Measurements from ENCODE around the gene WWOX. TPM values are rescaled to one million over a fixed set of nuclear protein-coding genes. Genes with fewer than 3 reads are reported as not detected.

Gene WWOX
- total RNA-seq, 4 donors from 2014 or later, result 135 to 209 (median 159) TPM

DNA sequence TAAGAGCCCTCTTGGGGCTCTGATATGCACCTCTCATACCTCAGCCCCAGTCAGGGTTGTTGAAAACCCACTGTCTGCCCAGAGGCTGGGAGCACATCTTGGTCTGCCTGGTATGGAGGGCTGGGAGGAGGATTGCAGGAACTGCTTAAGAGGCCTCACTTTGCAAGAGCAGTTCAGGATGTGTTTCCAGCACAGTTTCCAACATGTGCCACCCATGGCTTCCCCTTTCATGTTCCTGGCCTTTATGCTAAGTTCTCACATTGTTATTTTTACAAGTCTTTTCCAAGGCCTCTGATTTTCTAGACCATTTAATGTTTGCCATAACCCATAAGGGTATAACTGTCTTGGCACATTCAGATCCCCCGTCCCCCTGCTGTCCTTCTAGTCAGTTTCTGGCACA lies 155.4 kb downstream of the WWOX start:
- H3K36me3 ChIP-seq, result no peaks in the 10 kb centered on the region
- no peaks in the 10 kb centered on the region for H3K27me3 ChIP-seq
- no peaks in the 10 kb centered on the region for H3K9me3 ChIP-seq
- no peak overlapping the region for H3K4me3 ChIP-seq (replicated peaks in 1 of 3)
- H3K4me1 ChIP-seq, result peaks cover 0 to 7% of the 10 kb centered on the region in 2 donors
- intact Hi-C loops (cut with DNase I), result no loop called here
- no peak overlapping the region for H3K27ac ChIP-seq
- TF ChIP-seq, protein P1, sequence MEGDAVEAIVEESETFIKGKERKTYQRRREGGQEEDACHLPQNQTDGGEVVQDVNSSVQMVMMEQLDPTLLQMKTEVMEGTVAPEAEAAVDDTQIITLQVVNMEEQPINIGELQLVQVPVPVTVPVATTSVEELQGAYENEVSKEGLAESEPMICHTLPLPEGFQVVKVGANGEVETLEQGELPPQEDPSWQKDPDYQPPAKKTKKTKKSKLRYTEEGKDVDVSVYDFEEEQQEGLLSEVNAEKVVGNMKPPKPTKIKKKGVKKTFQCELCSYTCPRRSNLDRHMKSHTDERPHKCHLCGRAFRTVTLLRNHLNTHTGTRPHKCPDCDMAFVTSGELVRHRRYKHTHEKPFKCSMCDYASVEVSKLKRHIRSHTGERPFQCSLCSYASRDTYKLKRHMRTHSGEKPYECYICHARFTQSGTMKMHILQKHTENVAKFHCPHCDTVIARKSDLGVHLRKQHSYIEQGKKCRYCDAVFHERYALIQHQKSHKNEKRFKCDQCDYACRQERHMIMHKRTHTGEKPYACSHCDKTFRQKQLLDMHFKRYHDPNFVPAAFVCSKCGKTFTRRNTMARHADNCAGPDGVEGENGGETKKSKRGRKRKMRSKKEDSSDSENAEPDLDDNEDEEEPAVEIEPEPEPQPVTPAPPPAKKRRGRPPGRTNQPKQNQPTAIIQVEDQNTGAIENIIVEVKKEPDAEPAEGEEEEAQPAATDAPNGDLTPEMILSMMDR (IDR thresholded peaks at IDR 0.05), result no peak
- no peak for TF ChIP-seq POLR2A (IDR thresholded peaks at IDR 0.05)
- no peak for DNase-seq
- 96 to 100% methylated on average over 1 of the region's 1 CpG for WGBS, 2 donors

DNA sequence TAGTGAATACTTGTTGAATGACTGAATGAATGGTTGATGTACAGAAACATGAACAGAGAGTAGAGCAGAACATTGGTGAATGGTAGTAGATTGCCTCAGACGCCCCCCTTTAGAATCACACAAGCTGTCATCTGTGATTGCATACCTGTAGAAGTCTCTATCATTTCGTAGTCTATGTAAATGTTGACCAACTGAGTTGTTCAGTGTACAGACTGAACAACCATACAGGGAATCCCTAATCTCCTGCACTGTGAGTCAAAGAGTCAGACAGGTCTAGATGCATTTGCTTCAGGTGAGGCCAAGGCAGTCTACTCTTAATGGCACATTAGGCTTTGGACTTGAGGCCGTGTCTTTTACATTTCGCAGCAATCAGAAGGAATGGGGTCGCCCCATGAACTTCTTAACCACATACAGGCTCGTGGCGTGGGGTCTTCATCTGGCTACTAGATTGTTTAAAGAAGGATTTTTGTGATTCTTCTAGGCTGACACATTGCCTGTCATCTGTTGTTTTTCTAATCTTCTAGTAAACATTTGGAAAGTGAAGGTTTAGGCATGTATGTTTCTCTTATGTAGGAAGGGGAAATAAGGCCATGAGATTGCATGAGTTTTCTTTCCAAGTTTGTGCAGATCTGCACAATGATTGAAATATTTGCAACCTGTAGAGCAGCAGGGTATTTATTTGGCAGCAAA lies 157.4 kb downstream of the WWOX start:
- Histone ChIP-seq H3K4me3 (replicated peaks in 1 of 3) (no peak overlapping the region), H3K27me3 (no peaks in the 10 kb centered on the region), H3K27ac (no peak overlapping the region), H3K9me3 (no peaks in the 10 kb centered on the region), H3K4me1 (peaks cover 0 to 3% of the 10 kb centered on the region in 2 donors), H3K36me3 (no peaks in the 10 kb centered on the region)
- 92 to 98% methylated on average over 7 of the region's 7 CpGs for WGBS, 2 donors
- no peak for DNase-seq
- no peak for TF ChIP-seq POLR2A (IDR thresholded peaks at IDR 0.05)
- TF ChIP-seq, protein P1 (IDR thresholded peaks at IDR 0.05), result no peak
- intact Hi-C loops (cut with DNase I), result no loop called here

DNA sequence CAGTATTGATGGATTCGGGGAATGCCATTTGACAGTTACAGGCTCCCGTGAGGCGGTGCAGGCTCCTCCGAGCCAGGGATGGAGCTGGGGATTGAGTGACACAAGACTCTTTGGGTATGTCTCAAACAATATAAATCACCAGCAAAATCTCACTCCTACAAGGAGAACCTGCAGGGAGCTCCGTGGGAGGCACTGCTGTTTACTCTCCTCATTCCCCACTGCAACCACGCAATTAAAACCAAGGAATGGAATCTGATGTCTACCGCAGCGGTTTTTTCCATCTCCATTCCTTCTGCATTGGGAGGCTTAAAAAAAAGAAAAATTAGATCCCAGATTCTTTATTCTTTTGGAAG lies 157.9 kb downstream of the WWOX start:
- DNase-seq, result no peak

DNA sequence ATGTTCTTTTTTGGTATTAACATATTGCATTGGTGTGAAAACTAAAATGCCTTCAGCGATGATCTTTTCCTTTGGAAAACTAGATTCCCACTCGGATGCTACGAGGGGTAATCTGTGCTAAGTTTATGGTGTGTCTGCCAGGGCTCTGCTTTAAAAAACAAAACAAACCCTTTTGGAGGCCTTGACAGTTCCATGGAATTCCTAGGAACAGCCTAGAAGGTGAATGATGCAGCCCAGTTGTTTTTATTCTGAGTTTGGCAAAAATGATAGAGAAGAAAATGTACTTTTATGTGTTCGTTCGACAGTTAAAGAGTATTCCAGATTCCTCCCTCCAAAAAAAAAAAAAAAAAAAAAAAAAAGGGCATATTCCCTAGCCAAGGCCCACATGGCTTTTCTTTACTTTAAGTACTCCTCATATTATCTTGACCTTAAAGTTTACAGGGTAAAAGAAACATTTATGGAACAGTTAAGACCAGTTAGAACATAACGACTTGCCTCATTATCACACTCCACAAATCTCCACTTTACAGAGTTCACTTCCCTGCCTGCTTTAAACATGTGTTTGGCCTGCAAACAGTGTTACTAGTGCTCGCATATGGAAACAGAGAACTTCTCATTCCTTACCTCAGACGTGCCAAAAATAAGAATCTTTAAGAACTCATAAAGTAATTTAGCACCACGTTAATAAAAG lies 159.1 kb downstream of the WWOX start:
- WGBS, 2 donors, result 63% methylated on average over 9 of the region's 9 CpGs
- Histone ChIP-seq H3K9me3 (no peaks in the 10 kb centered on the region), H3K4me3 (replicated peaks in 1 of 3) (no peak overlapping the region), H3K27ac (no peak overlapping the region), H3K36me3 (no peaks in the 10 kb centered on the region), H3K27me3 (no peaks in the 10 kb centered on the region), H3K4me1 (peaks cover 0 to 3% of the 10 kb centered on the region in 2 donors)
- DNase-seq, result no peak
- no peak for TF ChIP-seq POLR2A (IDR thresholded peaks at IDR 0.05)
- TF ChIP-seq, protein P1 (IDR thresholded peaks at IDR 0.05), result no peak
- intact Hi-C loops (cut with DNase I), result no loop called here

More for the DNA sequence above, 157.9 kb downstream of the WWOX start:
- no peak for TF ChIP-seq POLR2A (IDR thresholded peaks at IDR 0.05)
- TF ChIP-seq, protein P1 (IDR thresholded peaks at IDR 0.05), result no peak
- intact Hi-C loops (cut with DNase I), result no loop called here
- WGBS, 2 donors, result 79 to 87% methylated on average over 8 of the region's 8 CpGs
- Histone ChIP-seq H3K27ac (no peak overlapping the region), H3K36me3 (no peaks in the 10 kb centered on the region), H3K27me3 (no peaks in the 10 kb centered on the region), H3K4me1 (peaks cover 0 to 3% of the 10 kb centered on the region in 2 donors), H3K9me3 (no peaks in the 10 kb centered on the region), H3K4me3 (replicated peaks in 1 of 3) (no peak overlapping the region)

DNA sequence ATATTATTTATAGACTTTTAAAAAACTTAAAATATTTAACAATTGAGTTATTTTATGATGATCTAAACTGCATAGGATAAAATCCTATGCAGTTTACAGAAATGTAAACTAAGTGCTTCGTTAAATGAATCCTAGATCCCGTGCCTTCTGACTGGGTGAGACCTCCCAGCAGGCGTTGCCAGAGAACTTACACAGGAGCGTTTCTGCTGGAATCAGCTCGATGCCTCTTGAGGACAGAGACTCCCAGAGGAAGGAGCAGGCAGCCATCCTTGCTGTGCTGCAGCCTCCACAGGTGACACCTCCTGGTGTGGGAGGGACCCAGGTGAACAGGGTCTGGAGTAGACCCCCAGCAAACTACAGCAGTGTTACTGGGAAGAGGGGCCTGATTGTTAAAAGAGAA lies 160.4 kb downstream of the WWOX start:
- TF ChIP-seq, protein P1 (IDR thresholded peaks at IDR 0.05), result no peak
- Histone ChIP-seq H3K36me3 (no peaks in the 10 kb centered on the region), H3K27ac (no peak overlapping the region), H3K9me3 (no peaks in the 10 kb centered on the region), H3K4me1 (peaks cover 0 to 3% of the 10 kb centered on the region in 2 donors), H3K4me3 (replicated peaks in 1 of 3) (no peak overlapping the region), H3K27me3 (no peaks in the 10 kb centered on the region)
- 60 to 87% methylated on average over 5 of the region's 5 CpGs for WGBS, 2 donors
- intact Hi-C loops (cut with DNase I), result no loop called here
- DNase-seq, result no peak

All from thyroid gland (tissue), 4 donors.